Measurements from ENCODE around the gene ZMIZ1. TPM values are rescaled to one million over a fixed set of nuclear protein-coding genes. Genes with fewer than 3 reads are reported as not detected.
"Not testable (repeated sequence)": the region's sequence is repeated elsewhere in the genome, so short reads cannot be mapped to it uniquely, and the experiment has no call there.

The ZMIZ1 gene
- total RNA-seq, 1 donor from 2014 or later, result 107 TPM

DNA sequence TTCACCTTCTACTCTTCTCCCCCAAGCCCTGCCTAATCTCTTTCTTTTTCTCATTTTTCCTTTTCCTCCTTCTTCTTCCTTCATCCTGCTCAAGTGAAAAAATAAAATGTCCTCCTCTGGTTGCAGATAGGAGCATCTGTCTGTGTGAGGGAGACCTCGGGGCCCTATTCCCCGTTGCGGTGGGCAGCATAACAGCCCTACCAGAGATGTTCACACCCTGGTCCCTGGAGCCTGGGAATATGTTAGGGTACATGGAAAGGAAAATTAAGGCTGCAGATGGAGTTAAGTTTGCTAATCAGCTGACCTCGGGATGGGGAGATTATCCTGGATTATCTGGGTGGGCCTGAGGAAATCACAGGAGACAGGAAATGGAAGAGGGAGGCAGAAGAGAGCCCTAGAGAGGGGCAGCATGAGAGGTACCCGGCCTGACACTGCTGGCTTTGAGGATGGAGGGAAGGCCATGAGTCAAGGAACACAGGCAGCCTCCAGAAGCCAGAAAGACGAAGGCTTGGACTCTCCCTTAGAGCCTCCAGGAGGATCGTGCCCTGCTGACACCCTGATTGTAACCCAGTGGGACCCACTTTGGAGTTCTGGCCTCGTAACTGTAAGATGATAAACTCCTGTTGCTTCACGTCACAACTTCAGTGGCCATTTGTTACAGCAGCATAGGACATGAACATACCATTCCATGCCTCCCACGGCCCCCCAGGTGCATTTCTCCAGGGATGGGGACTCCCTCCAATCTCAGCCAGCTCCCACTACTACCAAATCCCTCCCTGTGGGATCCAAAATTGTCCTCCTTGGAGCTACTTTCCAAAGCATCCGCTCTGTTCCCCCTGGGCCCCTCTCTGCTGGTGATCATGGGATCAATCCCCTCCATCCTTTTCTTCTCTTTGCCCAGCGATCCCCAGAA lies 39.0 kb upstream of the ZMIZ1 start:
- DNase-seq (ENCODE audit: low spot score), result no peak

DNA sequence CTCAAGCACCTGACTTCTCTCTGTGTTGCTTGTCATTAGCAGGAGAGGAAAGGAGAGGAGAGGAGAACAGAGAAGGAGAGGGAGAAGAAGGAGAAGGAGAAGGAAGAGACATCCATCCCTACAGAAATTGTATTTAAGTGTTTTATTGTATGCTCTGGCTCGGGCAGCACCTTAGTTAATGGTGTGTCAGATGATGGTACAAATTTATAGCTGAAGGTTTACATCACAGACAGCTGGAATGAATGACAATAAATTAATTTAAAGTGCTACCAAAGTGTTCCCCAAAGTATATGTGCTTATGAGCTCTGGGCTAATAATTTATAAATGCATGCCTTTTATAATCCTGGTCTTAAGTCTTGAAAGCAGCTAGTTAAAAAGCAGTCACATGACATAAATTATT lies 38.1 kb upstream of the ZMIZ1 start:
- no peak for DNase-seq (ENCODE audit: low spot score)

DNA sequence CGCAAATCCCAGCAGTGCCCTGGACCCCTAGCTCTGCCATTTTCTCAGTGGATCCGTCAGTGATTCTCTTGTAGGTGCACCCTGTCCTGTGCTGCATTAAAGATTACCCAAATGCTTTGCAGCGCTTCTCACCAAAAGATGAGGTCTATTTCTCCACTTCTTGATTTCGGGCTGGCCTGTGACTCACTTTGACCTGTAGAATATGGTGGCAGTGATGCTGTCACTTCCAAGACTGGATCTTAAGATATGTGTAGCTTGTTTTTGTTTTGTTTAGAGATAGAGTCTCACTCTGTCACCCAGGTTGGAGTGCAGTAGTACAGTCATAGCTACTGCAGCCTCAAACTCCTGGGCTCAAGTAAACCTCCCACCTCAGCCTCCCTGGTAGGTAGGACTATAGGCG lies 37.0 kb upstream of the ZMIZ1 start:
- DNase-seq (ENCODE audit: low spot score), result no peak

DNA sequence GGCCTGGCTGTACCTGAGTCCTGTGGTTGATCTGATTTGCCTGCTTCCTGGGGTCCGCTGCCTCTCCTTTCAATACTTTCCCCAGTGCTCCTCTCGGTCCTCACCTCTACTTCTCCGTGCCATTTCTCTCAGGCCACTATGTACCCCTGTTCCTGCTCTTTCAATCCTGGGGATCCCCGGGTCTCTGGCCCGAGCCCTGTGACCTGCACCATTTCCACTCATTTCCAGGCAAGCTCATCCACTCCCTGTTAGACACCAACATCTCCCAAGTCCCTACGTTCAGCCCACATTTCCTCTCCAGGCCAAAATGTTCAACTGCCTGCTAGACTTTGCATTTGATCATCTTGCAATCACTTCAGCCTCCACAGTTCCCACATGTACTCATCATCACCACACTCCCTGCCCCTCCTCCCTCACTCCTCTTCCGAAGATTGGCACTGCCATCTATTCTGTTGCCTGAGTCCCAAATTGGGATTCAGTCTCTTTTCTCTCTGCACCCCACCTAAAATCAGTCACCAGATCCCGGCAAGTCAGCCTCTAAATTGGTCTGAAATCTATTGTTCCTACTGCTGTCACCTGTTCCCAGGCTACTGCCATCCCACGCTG lies 34.4 kb upstream of the ZMIZ1 start:
- DNase-seq (ENCODE audit: low spot score), result no peak

DNA sequence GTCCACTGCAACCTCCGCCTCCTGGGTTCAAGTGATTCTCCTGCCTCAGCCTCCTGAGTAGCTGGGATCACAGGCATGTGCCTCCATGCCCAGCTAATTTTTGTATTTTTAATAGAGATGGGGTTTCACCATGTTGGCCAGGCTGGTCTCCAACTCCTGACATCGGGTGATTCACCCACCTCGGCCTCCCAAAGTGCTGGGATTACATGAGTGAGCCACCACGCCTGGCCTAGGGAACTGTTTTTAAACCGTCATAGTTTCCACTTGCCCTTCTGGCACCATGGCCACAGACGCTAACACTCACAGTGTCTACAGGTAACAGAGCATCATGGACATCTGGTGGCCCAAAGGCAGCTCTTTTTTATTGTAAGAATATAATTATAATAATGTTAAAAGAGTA lies 32.4 kb upstream of the ZMIZ1 start:
- not testable (repeated sequence) for DNase-seq (ENCODE audit: low spot score)

DNA sequence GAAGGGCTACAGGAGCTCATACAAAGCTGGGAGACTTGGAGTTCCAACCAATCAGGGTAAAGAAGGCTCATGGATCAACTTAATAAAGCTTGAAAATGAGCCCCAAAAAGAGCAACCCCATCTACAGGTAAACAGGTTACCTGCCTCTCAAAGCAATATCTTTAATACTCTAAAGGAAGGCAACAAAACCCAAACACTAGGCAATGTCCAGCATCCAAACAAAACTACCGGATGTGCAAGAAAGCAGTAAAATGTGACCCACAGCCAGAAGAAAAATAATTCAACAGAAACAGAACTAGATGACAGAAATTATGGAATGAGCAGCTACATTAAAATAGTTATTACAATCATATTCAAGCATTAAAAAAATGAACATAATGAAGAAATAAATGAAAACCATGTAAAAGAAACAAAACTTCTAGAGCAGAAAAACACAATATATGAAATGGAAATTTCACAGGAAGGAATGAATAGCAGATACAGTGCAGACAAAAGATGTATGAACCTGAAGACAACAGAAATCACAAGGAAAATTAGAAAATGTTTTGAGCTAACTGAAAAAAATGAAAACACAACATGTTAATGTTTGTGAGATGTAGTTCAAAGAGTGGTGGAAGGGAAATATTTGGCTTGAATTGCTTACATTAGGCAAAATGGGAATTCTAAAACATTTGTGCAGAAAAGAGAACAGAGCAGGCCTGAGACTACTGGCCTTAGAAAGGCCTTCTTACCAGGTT lies 30.5 kb upstream of the ZMIZ1 start:
- DNase-seq (ENCODE audit: low spot score), result no peak

DNA sequence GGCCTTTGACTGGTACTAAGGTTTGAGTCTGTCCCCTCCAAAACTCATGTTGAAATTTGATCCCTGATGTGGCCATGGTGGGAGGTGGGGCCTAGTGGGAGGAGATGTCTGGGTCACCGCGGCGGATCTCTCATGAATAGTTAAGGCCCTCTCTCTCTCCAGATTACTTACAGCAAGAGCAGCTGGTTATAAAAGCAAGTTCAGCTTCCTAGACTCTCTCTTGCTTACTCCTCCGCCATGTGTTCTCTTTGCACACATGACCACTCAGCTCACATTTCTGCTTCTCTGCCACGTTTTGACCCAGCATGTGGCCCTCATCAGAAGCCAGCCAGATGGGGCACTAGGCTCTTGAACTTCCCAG lies 29.9 kb upstream of the ZMIZ1 start:
- DNase-seq (ENCODE audit: low spot score), result no peak

DNA sequence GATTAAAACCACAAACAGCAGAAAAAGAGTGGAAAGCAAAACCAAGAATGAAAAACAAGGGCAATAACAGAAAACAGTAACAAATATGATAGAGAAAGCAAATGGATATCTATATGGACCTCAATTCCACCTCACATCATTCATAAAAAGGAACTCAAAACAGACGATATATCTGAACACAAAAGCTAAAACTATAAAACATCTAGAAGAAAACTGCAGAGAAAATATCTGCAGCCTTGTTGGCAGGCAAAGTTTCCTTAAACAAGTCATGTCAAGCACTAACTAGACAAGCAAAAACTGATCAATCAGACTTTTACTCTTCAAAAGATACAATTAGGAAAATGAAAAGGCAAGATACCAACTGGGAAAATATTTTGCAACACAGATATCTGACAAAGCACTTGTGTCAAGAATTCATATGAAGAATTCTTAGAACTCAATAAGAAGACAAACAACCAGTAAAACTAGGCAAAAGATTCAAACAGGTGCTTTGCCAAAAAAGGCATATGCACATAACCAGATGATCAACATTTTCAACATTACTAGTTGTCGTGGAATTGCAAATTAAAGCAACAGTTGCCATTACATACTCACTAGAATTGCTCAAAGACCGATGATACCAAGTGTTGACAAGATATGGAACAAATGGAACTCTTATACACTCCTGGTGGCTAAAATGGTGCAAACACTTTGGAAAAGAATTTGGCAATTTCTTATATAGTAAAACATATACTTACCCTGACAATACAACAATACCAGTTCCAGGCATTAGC lies 25.9 kb upstream of the ZMIZ1 start:
- DNase-seq (ENCODE audit: low spot score), result no peak

DNA sequence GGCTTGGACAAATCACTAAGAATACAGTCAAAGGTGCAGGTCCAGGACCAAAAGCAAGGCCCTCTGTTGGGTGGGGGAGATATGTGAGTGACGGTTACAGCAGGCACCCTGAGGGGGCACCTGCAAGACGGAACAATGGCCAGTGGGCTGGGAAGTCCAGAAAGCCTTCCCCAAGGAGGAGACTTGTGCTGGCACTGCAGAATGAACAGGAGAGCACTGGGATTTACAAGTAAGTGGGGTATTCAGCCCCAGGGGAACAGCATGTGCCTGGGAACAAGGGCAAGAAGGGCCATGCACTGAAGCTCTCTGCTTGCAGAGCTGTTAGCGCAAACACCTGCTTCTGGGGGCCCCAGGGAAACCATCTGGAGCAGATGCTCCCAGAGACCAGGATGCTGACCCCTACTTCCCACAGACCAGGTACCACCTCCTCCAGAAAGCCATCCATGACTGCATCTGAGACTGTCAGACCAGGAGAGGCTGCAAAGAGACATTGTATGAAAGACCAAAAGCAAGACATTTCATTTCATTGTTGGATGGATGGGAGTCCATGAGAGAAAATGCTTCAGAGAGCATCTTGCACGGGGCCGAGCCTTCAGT lies 24.6 kb upstream of the ZMIZ1 start:
- DNase-seq (ENCODE audit: low spot score), result no peak

DNA sequence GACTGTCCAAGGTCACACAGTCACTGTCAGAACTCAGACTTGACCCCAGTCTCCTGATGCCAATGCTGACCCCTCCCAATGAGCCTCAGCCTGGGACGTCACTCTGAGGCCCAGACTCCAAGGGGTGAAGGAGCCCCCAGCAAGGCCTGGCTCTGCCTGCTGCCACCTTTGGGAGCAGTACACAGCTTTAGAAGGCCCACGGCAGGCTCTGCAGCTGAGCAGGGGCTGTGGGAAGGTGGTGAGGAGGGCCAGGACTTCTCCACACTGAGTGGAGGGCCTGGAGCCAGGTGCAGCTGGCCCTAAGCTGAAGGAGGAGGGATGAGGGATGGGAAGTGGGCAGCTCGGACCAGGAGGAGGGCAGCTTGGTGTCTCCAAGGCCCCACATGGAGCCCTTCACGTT lies 23.9 kb upstream of the ZMIZ1 start:
- no peak for DNase-seq (ENCODE audit: low spot score)

DNA sequence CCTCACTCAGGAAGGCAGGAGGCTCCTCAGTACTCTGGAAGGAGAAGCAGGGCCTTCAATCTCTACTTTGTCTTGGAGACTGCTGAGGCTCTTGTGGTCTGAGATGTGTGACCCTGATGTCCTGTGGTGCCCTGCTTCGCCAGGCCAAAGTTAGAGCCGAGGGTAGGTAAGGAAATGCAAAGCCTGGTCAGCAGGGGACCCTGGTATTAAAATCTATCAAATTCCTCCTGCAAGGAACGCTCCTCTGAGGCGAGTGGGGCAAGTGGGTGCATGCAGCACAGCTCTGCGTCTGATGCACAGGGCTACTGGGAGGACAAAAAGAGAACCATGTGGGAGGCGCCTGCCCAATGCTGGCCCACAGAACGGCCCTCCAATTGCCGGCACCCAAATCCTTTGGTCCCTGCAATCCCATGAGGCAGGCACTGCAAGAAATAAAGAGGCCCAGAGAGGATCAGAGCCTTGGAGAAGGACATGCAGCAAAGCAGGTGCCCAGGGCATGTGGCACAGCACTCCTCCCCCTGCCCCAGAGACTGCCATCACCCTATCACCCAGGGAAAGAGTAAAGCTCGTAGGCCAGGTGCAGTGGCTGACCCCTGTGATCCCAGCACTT lies 23.1 kb upstream of the ZMIZ1 start:
- DNase-seq (ENCODE audit: low spot score), result no peak

DNA sequence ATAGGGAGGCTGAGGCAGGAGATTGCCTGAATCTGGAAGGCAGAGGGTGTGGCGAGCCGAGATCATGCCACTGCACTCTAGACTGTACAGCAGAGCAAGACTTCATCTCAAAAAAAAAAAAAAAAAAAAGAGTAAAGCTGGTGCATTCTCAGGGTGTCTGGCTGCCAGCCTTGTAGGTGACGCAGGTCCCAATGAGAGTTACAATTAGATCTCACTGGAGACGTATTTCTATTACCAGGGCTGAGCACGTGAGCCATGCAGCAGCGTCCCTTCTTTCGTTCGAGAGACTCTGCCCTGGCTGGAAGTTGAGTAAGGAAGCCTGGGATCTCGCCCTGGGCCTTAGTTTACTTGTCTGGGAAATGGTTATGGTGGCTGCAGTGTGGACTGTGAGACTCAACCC lies 22.4 kb upstream of the ZMIZ1 start:
- no peak for DNase-seq (ENCODE audit: low spot score)

DNA sequence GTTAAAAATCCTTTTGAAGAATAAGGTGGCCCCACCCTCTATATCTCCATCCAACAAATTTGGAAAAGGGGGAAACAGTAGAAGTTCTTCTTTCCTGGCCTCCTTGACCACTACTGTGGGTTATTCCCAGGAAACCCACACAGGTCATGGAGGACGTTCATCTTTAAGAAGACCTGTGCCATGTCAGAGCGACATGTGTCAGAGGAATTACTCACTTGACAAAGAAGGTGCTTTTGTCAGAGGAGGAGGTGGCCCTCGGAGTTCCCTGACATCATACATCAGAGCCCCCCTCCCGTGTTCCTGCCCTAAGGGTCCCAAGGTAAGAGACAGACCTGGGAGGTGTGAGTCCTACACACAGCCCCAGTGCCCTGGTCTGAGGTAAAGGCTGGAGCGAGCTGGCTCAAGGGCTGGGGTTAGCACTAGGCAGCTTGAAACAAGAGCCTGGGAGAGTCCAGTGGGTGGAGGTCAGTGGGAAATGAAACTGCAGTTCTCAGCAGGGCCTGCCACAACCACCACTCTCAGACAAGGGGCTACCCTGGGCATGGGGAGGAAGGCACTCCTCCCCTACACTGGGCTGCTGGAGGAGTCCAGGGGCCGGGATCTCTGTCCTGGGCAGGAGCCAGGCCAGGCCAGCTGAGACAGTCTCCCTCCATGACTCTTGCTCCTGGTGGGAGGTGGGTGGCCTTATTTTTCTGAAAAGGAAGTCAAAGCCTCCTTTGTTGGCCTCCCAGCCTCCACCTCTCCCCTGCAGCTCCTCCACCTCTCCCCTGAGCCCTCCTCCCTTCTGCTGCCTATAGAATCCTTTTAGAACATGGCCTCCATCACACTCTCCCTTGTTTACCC lies 21.8 kb upstream of the ZMIZ1 start:
- no peak for DNase-seq (ENCODE audit: low spot score)

DNA sequence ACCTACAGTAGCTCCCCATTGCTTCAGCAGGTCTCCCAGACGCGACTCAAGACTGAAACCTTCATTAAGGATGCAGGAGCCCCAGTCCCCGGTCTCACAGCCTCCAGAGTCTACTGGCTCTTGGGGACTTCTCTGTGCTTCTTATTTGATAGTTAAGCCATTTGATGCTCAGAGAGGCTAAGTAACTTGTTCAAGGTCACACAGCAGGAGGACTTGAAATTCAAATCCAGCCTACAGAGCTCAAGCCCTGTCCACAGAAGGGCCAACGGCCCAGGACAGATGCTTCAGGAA lies 21.2 kb upstream of the ZMIZ1 start:
- no peak for DNase-seq (ENCODE audit: low spot score)

DNA sequence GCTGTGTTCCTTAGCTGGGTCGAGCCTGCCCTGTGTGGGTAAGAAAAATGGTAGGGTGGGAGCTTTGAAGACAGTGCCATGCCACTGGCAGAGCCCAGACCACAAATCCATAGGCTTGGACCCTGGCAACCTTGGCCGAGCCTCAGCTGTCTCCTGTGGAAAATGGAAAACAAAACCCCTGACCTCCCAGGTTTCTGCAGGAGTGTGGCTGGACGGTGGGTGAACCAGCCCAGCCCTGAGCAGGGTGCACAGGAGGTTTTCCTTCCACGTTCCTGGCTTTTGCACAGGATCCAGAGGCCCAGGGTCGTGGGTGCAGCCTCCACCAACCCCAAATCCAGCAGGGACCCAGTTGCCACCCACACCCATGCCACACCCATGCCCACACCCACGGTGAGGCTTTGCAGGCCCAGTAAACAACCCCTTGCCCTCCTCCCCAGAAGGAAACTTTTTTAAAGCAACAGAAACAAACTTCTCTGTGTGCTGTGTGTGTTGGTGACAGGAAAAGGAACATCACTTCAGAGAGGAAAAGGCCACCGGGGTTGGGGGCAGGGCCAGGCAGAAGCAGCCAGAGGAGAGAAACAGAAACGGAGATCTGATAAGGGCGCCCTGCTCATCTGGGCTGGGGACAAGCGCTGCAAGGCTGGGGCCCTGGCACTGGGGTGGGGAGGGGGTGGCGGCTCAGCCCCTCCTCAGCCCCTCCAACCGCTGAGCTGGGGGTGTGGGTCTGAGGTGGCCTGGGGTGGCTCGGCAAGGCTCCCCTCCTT lies 20.7 kb upstream of the ZMIZ1 start:
- DNase-seq (ENCODE audit: low spot score), result no peak

DNA sequence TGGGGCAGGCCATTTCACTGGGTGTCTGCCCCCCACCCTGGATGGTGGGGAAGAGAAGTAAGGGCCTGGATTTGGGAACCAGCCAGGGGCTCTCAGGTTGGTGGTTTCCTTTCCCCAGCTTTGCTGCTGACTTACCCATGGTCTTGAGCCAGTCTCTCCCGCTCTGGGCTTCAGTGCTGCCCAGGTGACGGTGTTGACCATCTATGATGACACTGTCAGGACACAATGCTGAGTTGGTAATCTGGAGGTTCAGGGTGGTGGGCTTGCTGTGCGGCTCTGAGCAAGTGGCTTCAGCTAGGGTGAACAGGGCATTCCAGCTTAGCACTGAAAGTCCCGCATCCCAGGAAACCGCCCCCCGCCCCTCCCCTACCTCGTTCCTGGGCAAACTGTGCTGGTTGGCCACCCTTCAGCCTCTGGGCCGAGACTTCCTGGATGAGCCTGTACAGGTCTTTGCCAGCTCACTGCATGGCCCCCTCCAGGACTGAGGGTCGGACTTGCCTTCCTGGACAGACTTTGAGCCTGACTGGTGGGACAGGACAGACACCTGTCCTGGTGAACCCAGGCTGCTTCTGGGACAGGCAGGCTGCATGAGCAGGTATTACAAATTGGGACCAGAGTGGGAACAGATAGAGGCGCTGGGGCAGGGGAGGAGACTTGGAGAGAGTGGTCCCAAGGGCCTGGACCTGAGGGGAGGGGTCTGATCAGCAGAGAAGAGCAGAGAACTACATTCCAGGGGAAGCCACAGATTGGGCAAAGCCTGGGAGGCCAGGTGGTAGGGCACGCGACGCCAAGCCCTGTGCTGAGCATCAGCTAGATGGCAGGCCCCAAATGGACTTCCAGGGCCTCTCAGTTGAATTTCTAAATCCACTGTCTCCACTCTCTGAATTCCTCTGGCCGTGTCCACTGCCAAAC lies 19.9 kb upstream of the ZMIZ1 start:
- no peak for DNase-seq (ENCODE audit: low spot score)

DNA sequence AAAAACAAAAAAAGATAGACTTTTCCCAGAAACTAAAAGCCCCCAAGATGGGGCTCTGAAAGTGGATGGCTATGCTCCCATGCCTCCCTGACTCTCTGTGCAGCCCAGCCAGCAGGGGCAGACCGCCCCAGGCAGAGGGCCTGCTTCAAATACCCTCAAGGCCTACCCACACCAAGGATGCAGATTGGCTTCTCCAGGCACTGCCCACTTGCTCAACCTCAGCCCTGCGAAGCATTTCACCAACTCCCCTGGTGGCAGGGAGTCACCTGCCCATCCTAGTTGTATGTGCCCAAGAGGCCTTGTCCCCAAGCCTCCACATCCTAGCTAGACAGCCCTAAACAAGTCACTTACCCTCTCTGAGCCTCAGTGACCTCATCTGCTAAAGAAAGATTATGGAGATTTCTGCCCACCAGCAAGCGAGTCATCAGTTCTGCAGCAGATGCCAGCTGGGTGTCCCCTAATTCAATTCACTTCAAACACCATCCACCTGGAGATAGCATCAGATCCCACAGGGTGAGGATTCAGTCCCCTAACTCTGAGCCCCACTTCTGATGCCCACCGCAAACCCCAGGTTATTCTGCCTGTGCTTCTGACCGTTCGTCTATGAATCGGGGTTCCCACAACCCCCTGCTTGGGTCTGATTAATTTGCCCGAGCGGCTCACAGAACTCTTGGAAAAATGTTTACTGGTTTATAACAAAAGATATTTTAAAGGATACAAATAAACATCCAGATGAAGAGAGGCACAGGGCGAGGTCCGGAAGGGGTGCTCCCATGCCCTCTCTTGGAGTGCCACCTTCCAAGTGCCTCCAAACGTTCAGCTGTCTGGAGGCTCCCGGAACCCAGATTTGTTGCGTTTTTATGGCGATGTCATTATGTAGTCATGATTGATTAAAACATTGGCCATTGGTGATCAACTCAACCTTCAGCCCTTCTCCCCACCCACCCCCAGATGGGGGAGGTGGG lies 18.6 kb upstream of the ZMIZ1 start:
- DNase-seq (ENCODE audit: low spot score), result no peak

Data from ureter (tissue), 1 donor.